DOHH2 (cell line): ENCODE measurements around the gene ZNF518B.

Experiments
- H3F3A ChIP-seq: fragments of 200-600 bp; sonication (generic), shearing (Covaris generic); 2 replicates; pipeline ENCODE4 v1.6.0; 2016; ENCODE audit warnings: antibody characterized with exemption, mild to moderate bottlenecking; ENCODE audit not compliant: control insufficient read depth, insufficient read depth
- H3K27ac ChIP-seq: fragments of 200-600 bp; sonication (generic); 2 replicates; pipeline ENCODE4 v1.5.1; 2014; ENCODE audit warnings: low read depth, mild to moderate bottlenecking, low read length, moderate library complexity
- H3K27me3 ChIP-seq: fragments of 200-600 bp; sonication (generic); 2 replicates; pipeline ENCODE4 v1.6.1; 2014; ENCODE audit warnings: mild to moderate bottlenecking, low read length, mixed read lengths; ENCODE audit not compliant: control insufficient read depth
- H3K36me3 ChIP-seq: fragments of 200-600 bp; sonication (generic); 2 replicates; pipeline ENCODE4 v1.6.1; 2014; ENCODE audit warnings: mild to moderate bottlenecking, low read length, moderate library complexity, mixed read lengths; ENCODE audit not compliant: control insufficient read depth
- H3K4me1 ChIP-seq: fragments of 200-600 bp; sonication (generic); 2 replicates; pipeline ENCODE4 v1.6.1; 2014; ENCODE audit warnings: mild to moderate bottlenecking, low read length, mixed read lengths; ENCODE audit not compliant: control insufficient read depth
- H3K4me2 ChIP-seq: fragments of 200-600 bp; sonication (generic); 2 replicates; pipeline ENCODE4 v1.6.0; 2014; ENCODE audit warnings: mild to moderate bottlenecking, low read length, moderate library complexity
- H3K4me3 ChIP-seq: fragments of 200-600 bp; sonication (generic); 2 replicates; pipeline ENCODE4 v1.5.1; 2014; ENCODE audit warnings: mild to moderate bottlenecking, low read length, mixed read lengths
- H3K79me2 ChIP-seq: fragments of 200-600 bp; sonication (generic); 2 replicates; pipeline ENCODE4 v1.6.1; 2014; ENCODE audit warnings: mild to moderate bottlenecking, low read length, mixed read lengths; ENCODE audit not compliant: control insufficient read depth
- H3K9me2 ChIP-seq: fragments of 200-600 bp; sonication (generic); replicated peaks from 2 replicates; pipeline ENCODE4 v1.6.1; 2014; ENCODE audit warnings: mild to moderate bottlenecking, low read length, mixed read lengths; ENCODE audit not compliant: control insufficient read depth
- H3K9me3 ChIP-seq: fragments of 200-600 bp; sonication (generic); 2 replicates; pipeline ENCODE4 v1.6.1; 2014; ENCODE audit warnings: antibody characterized with exemption, low read length, mixed read lengths; ENCODE audit not compliant: control insufficient read depth, insufficient read depth
- H4K20me1 ChIP-seq: fragments of 200-600 bp; sonication (generic); 2 replicates; pipeline ENCODE4 v1.6.0; 2014; ENCODE audit warnings: low read depth, mild to moderate bottlenecking, antibody characterized with exemption, low read length, moderate library complexity; ENCODE audit not compliant: control insufficient read depth, insufficient read depth
- EZH2phosphoT487 ChIP-seq: fragments of 200-600 bp; sonication (generic); IDR thresholded peaks from 2 replicates; pipeline ENCODE4 v1.6.1; 2017; ENCODE audit warnings: borderline replicate concordance, mild to moderate bottlenecking, antibody characterized with exemption, low read length, moderate library complexity, mixed read lengths
- TF ChIP-seq, protein P1 (sequence below): fragments of 200-600 bp; sonication (generic); IDR thresholded peaks from one replicate; pipeline ENCODE4 v1.5.1; 2014; ENCODE audit warnings: antibody characterized with exemption, mild to moderate bottlenecking, low read depth, low read length; ENCODE audit not compliant: poor library complexity, severe bottlenecking

Gene ZNF518B

DNA sequence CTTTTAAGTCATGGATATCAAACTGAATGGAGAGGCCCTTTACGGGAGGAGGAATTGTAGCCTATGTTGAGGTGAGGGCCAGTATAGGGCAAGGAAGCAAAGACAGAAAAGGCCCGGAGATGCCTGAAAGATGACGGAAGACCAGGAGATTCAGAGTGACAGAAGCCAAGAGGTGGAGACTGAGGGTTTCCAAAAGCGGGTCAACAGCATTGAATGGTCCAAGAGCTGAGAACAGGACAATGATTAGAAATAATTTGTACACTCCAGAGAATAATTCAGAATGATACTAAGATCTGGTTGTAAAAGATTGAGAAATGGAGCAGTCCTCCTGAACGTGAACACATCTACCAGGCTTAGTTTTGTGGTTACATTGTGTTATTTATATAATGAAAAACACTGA lies 45.5 kb upstream of the ZNF518B start:
- Histone ChIP-seq H3F3A (no peaks in the 10 kb centered on the region), H3K4me1 (no peaks in the 10 kb centered on the region), H3K4me2 (no peak overlapping the region), H4K20me1 (no peaks in the 10 kb centered on the region), H3K4me3 (no peak overlapping the region), H3K9me3 (peaks cover 12% of the 10 kb centered on the region), H3K36me3 (no peaks in the 10 kb centered on the region), H3K27me3 (no peaks in the 10 kb centered on the region), H3K27ac (no peak overlapping the region), H3K9me2 (no peaks in the 10 kb centered on the region), H3K79me2 (no peaks in the 10 kb centered on the region)
- TF ChIP-seq, protein P1, sequence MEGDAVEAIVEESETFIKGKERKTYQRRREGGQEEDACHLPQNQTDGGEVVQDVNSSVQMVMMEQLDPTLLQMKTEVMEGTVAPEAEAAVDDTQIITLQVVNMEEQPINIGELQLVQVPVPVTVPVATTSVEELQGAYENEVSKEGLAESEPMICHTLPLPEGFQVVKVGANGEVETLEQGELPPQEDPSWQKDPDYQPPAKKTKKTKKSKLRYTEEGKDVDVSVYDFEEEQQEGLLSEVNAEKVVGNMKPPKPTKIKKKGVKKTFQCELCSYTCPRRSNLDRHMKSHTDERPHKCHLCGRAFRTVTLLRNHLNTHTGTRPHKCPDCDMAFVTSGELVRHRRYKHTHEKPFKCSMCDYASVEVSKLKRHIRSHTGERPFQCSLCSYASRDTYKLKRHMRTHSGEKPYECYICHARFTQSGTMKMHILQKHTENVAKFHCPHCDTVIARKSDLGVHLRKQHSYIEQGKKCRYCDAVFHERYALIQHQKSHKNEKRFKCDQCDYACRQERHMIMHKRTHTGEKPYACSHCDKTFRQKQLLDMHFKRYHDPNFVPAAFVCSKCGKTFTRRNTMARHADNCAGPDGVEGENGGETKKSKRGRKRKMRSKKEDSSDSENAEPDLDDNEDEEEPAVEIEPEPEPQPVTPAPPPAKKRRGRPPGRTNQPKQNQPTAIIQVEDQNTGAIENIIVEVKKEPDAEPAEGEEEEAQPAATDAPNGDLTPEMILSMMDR, result no peak
- TF ChIP-seq EZH2phosphoT487, result no peak

DNA sequence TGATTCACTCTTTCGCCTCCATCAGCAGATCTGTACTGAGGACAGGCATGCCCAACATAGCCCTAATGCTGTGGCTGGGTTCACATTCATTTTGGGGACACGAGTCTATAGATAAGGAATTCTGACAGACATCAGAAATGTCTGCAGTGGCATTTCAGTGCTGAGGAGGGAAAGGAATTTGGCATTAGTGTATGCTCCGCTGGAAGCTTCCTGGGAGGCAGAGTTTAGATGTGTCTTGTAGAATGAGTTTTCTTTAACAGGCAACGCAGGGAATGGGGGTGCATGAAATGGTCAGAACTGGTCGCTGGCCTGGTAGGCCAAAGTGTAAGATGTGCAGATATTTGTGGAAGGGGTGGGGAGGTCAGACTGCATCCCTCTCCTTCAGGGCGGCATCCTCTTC lies 43.5 kb upstream of the ZNF518B start:
- no peaks in the 10 kb centered on the region for H4K20me1 ChIP-seq
- peaks cover 3% of the 10 kb centered on the region; the same call in 1 of the 2 replicates for H3K9me3 ChIP-seq
- H3K4me1 ChIP-seq, result no peaks in the 10 kb centered on the region
- H3K4me2 ChIP-seq, result no peak overlapping the region
- no peaks in the 10 kb centered on the region for H3K9me2 ChIP-seq
- TF ChIP-seq EZH2phosphoT487, result no peak
- TF ChIP-seq, protein P1, result no peak
- no peak overlapping the region for H3K4me3 ChIP-seq
- H3K27ac ChIP-seq, result no peak overlapping the region
- no peaks in the 10 kb centered on the region for H3F3A ChIP-seq
- H3K27me3 ChIP-seq, result no peaks in the 10 kb centered on the region
- H3K79me2 ChIP-seq, result no peaks in the 10 kb centered on the region
- no peaks in the 10 kb centered on the region for H3K36me3 ChIP-seq

DNA sequence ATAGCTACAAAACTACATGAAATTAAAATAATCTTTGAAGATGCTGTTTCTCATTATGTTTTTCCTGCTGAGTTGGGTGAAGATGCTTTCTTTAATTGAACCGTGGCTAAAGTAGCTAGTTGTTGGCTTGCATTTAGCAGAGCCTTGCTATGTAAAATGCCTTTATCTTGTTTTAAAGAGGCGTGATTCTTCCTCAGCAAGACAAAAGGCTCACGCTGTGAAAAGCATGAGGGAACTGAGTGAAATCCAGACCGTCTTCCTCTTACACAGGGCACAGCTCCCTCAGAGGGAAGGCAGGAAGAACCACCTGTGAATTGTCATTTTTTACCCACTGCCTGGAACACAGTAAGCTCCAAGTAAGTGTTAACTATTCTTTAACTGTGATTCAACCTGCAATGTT lies 39.0 kb upstream of the ZNF518B start:
- H3K27me3 ChIP-seq, result no peaks in the 10 kb centered on the region
- no peak overlapping the region for H3K4me2 ChIP-seq
- no peak overlapping the region for H3K4me3 ChIP-seq
- no peaks in the 10 kb centered on the region for H3K36me3 ChIP-seq
- no peaks in the 10 kb centered on the region for H3K79me2 ChIP-seq
- H3K4me1 ChIP-seq, result no peaks in the 10 kb centered on the region
- H3K9me2 ChIP-seq, result no peaks in the 10 kb centered on the region
- H4K20me1 ChIP-seq, result no peaks in the 10 kb centered on the region
- H3F3A ChIP-seq, result no peaks in the 10 kb centered on the region
- TF ChIP-seq EZH2phosphoT487, result no peak
- TF ChIP-seq, protein P1, result no peak
- H3K9me3 ChIP-seq, result no peaks in the 10 kb centered on the region
- H3K27ac ChIP-seq, result no peak overlapping the region

DNA sequence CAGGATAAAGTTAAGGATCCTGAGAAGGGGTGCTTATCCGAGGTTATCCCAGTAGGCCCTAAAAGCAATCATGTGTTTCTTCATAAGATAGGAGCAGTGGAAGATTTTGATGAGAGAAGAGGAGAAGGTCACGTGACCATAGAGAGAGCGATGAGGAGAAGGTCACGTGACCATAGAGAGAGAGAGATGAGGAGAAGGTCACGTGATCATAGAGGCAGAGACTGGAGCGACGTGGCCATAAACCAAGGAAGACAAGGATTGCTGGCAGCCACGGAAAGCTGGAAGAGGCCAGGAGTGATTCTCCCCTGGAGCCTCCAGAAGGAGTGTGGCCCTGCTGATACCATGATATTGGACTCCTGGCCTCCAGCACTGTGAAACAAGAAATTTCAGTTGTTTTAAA lies 38.4 kb upstream of the ZNF518B start:
- Histone ChIP-seq H3F3A (no peaks in the 10 kb centered on the region), H3K36me3 (no peaks in the 10 kb centered on the region), H4K20me1 (no peaks in the 10 kb centered on the region), H3K9me2 (no peaks in the 10 kb centered on the region), H3K27ac (no peak overlapping the region), H3K27me3 (no peaks in the 10 kb centered on the region), H3K79me2 (no peaks in the 10 kb centered on the region), H3K4me1 (no peaks in the 10 kb centered on the region), H3K4me2 (no peak overlapping the region), H3K9me3 (no peaks in the 10 kb centered on the region), H3K4me3 (no peak overlapping the region)
- TF ChIP-seq EZH2phosphoT487, result no peak
